ENCODE data around the gene TP53AIP1. TPM values are rescaled to one million over a fixed set of nuclear protein-coding genes. Genes with fewer than 3 reads are reported as not detected.

TP53AIP1 gene
- total and polyA plus RNA-seq, 7 experiments from 2014 or later, result not detected

DNA sequence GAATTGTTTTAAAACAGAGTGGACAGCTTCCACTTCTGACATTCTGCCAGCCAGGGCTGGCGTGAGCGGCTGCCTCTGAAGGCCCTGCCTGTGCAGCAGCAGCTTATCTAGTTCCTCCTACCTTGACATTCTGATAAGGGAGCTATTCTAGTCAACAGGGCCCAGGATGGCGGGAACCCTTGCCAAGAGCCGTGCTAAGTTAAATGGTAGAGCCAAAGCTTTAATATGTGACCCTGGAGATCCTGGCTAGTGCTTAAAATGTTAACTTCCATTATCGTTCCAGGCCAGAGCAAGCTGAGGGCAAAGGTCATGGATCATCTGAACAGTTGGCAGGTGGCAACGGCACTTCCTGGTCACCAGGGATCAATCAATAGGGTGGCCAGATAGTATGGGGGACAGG, 48.0 kb downstream of the TP53AIP1 start:
- H3K36me3 ChIP-seq (ENCODE audit: control insufficient read depth in 2 of 3, insufficient read depth in 3 of 3, low read length in 3 of 3), result no peaks in the 10 kb centered on the region
- no peak overlapping the region for H3K27ac ChIP-seq (ENCODE audit: low read depth, low read length)
- H3K9me3 ChIP-seq (ENCODE audit: control insufficient read depth in 2 of 3, low read length in 3 of 3), result no peaks in the 10 kb centered on the region
- intact Hi-C loops (cut with micrococcal nuclease), result no loop called here
- ATAC-seq (no peak), DNase-seq (no peak)
- no peak overlapping the region for H3K4me3 Mint-ChIP-seq
- H3K36me3 Mint-ChIP-seq, result peaks cover 0 to 4% (median 0%) of the 10 kb centered on the region in 5 donors
- H3K27me3 ChIP-seq (ENCODE audit: control insufficient read depth in 2 of 2, insufficient read depth in 2 of 2, low read length in 2 of 2), result peaks cover 3 to 7% of the 10 kb centered on the region in 2 donors
- no peak overlapping the region for H3K27ac Mint-ChIP-seq
- peaks cover 27 to 55% (median 28%) of the 10 kb centered on the region in 5 donors for H3K27me3 Mint-ChIP-seq
- peaks cover 4 to 16% (median 9%) of the 10 kb centered on the region in 7 donors for H3K4me1 Mint-ChIP-seq
- ChIA-PET POLR2A (no interaction called here), CTCF (interaction anchor here (1.4 to 2.0 kb wide), 2 partner anchors 9 to 62 kb away, joined by 3 to 8 read pairs; no protein-coding TSS in a partner anchor)
- H3K4me1 ChIP-seq (ENCODE audit: control insufficient read depth in 2 of 2, insufficient read depth in 2 of 2, low read length in 2 of 2), result no peaks in the 10 kb centered on the region
- peaks cover 0 to 3% (median 0%) of the 10 kb centered on the region in 11 donors for H3K9me3 Mint-ChIP-seq
- H3K4me3 ChIP-seq (ENCODE audit: low read length), result no peak overlapping the region

DNA sequence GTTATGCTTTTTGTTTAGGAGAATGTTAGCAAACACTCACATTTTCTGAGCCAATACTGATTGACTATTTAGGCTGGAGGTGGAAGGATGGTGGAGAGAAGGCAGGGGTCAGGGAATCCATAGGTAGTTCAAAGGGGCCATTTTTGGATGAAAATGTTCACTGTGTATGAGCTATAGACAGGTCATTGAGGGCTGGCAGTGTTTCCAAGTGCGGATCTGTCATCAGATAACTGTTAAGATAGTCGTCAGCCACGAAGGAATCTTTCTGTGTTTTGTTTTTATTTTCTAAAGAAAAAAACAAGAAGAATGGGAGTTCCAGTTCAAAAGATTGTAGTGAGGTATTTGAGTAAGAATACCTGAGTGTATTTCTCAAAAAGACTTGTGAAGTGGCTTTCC, 48.4 kb downstream of the TP53AIP1 start:
- H3K9me3 ChIP-seq (ENCODE audit: control insufficient read depth in 2 of 3, low read length in 3 of 3), result no peaks in the 10 kb centered on the region
- DNase-seq (no peak), ATAC-seq (no peak)
- no peak overlapping the region for H3K4me3 ChIP-seq (ENCODE audit: low read length)
- ChIA-PET POLR2A (interaction anchor here (0.7 kb wide), 1 partner anchor 174 kb away, joined by 3 read pairs; no protein-coding TSS in a partner anchor), CTCF (interaction anchor here (1.4 to 2.0 kb wide), 2 partner anchors 9 to 62 kb away, joined by 3 to 8 read pairs; no protein-coding TSS in a partner anchor)
- peaks cover 31 to 59% (median 32%) of the 10 kb centered on the region in 5 donors for H3K27me3 Mint-ChIP-seq
- no peak overlapping the region for H3K27ac ChIP-seq (ENCODE audit: low read depth, low read length)
- peaks cover 4 to 16% (median 9%) of the 10 kb centered on the region in 7 donors for H3K4me1 Mint-ChIP-seq
- no peaks in the 10 kb centered on the region for H3K36me3 ChIP-seq (ENCODE audit: control insufficient read depth in 2 of 3, insufficient read depth in 3 of 3, low read length in 3 of 3)
- H3K9me3 Mint-ChIP-seq, result peaks cover 0 to 3% (median 0%) of the 10 kb centered on the region in 11 donors
- no peaks in the 10 kb centered on the region for H3K4me1 ChIP-seq (ENCODE audit: control insufficient read depth in 2 of 2, insufficient read depth in 2 of 2, low read length in 2 of 2)
- peaks cover 0 to 4% (median 0%) of the 10 kb centered on the region in 5 donors for H3K36me3 Mint-ChIP-seq
- peaks cover 5 to 11% of the 10 kb centered on the region in 2 donors for H3K27me3 ChIP-seq (ENCODE audit: control insufficient read depth in 2 of 2, insufficient read depth in 2 of 2, low read length in 2 of 2)
- H3K4me3 Mint-ChIP-seq, result no peak overlapping the region
- H3K27ac Mint-ChIP-seq, result peak overlapping the region in 1 of 9 donors; percentile 62
- intact Hi-C loops (cut with micrococcal nuclease), result no loop called here

DNA sequence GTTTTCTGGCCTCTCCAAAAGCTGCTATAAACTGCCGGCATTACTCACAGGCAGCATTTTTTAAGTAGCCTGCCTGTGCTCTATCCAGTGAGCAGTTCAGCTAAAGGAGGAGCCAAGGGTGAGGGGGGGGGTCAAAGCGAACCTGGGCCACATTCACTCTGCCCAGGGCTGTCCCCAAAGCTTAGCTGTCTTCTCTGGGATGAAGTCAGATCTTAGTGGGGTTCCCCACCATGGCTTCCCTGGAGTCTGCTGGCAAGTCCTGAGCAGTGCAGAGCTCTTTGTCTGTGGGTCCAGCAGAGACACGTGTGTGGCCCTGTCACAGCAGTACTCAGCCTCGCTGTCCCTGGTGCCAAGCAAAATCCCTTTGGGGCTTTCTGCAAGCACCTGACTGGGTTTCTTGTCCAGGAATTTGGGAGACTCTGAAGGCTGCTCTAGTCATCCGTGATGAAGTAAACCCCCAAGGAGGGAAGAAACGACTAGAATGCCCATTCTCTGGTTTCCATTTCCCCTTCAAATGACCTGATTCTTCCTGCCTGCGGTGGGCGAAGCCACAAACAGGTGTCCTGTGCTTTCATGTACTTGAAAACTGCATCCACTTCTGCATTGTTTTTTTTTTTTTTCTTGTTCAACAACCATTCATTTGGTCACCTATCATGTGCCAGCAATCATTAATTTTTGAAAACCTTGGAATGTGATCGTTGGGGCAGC, 48.9 kb downstream of the TP53AIP1 start:
- H3K27me3 Mint-ChIP-seq, result peaks cover 35 to 60% (median 37%) of the 10 kb centered on the region in 5 donors
- peaks cover 0 to 3% (median 0%) of the 10 kb centered on the region in 11 donors for H3K9me3 Mint-ChIP-seq
- Histone ChIP-seq H3K27ac (ENCODE audit: low read depth, low read length) (no peak overlapping the region), H3K4me1 (ENCODE audit: control insufficient read depth in 2 of 2, insufficient read depth in 2 of 2, low read length in 2 of 2) (no peaks in the 10 kb centered on the region), H3K36me3 (ENCODE audit: control insufficient read depth in 2 of 3, insufficient read depth in 3 of 3, low read length in 3 of 3) (no peaks in the 10 kb centered on the region), H3K4me3 (ENCODE audit: low read length) (no peak overlapping the region), H3K9me3 (ENCODE audit: control insufficient read depth in 2 of 3, low read length in 3 of 3) (no peaks in the 10 kb centered on the region), H3K27me3 (ENCODE audit: control insufficient read depth in 2 of 2, insufficient read depth in 2 of 2, low read length in 2 of 2) (peaks cover 5 to 14% of the 10 kb centered on the region in 2 donors)
- H3K36me3 Mint-ChIP-seq, result peaks cover 0 to 4% (median 0%) of the 10 kb centered on the region in 5 donors
- ChIA-PET POLR2A (interaction anchor here (0.7 kb wide), 1 partner anchor 173 kb away, joined by 3 read pairs; no protein-coding TSS in a partner anchor), CTCF (interaction anchor here (2.0 kb wide), 1 partner anchor 8 kb away, joined by 8 read pairs; no protein-coding TSS in a partner anchor)
- H3K4me1 Mint-ChIP-seq, result peaks cover 4 to 16% (median 9%) of the 10 kb centered on the region in 7 donors
- DNase-seq (no peak), ATAC-seq (no peak)
- H3K27ac Mint-ChIP-seq, result no peak overlapping the region
- H3K4me3 Mint-ChIP-seq, result no peak overlapping the region
- intact Hi-C loops (cut with micrococcal nuclease), result no loop called here

DNA sequence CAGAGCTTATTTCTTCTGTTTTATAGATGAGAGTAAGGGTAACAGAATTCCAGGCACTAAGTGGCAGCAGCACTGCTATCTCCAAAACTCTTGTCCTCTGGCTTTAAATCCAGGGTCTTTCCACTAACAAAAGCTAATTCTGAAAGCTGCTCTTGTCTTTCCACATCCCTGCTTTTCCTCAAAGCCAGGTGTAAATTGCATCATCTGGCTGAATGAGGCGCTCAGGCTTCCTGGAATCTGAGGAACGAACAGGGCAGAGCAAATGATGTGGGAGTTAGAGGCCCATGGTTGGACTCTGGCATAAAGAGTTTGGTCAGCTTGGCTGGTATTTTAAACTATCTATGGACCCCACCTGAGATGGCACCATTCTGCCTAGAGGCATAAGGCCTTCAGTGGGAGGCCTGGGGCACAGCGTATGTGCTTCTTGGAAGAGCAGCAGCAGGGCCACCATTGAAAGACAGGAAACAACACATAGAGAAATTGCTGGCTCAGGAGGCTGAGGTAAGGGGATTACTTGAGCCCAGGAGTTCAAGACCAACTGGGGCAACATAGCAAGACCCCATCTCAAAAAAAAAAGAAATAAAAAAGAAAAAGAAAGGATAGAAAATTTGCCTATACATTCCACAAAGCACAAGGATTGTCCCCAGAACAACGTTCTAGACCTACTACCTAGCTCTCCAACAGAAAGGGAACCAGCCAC, 49.7 kb downstream of the TP53AIP1 start:
- peaks cover 0 to 4% (median 0%) of the 10 kb centered on the region in 5 donors for H3K36me3 Mint-ChIP-seq
- H3K4me3 Mint-ChIP-seq, result no peak overlapping the region
- CTCF ChIA-PET, result interaction anchor here (1.6 to 2.0 kb wide), 3 partner anchors 7 to 735 kb away, joined by 6 to 8 read pairs (median 6); no protein-coding TSS in a partner anchor
- DNase-seq (no peak), ATAC-seq (no peak)
- H3K27me3 Mint-ChIP-seq, result peaks cover 42 to 61% (median 45%) of the 10 kb centered on the region in 5 donors
- POLR2A ChIA-PET, result interaction anchor here (0.8 kb wide), 1 partner anchor 720 kb away, joined by 5 read pairs; no protein-coding TSS in a partner anchor
- H3K27ac Mint-ChIP-seq, result peak overlapping the region in 1 of 9 donors; percentile 42
- H3K9me3 ChIP-seq (ENCODE audit: control insufficient read depth in 2 of 3, low read length in 3 of 3), result no peaks in the 10 kb centered on the region
- peaks cover 4 to 16% (median 9%) of the 10 kb centered on the region in 7 donors for H3K4me1 Mint-ChIP-seq
- H3K27ac ChIP-seq (ENCODE audit: low read depth, low read length), result no peak overlapping the region
- intact Hi-C loops (cut with micrococcal nuclease), result no loop called here
- peaks cover 0 to 3% (median 0%) of the 10 kb centered on the region in 11 donors for H3K9me3 Mint-ChIP-seq
- H3K4me1 ChIP-seq (ENCODE audit: control insufficient read depth in 2 of 2, insufficient read depth in 2 of 2, low read length in 2 of 2), result no peaks in the 10 kb centered on the region
- no peaks in the 10 kb centered on the region for H3K36me3 ChIP-seq (ENCODE audit: control insufficient read depth in 2 of 3, insufficient read depth in 3 of 3, low read length in 3 of 3)
- H3K4me3 ChIP-seq (ENCODE audit: low read length), result no peak overlapping the region
- H3K27me3 ChIP-seq (ENCODE audit: control insufficient read depth in 2 of 2, insufficient read depth in 2 of 2, low read length in 2 of 2), result peaks cover 5 to 15% of the 10 kb centered on the region in 2 donors

DNA sequence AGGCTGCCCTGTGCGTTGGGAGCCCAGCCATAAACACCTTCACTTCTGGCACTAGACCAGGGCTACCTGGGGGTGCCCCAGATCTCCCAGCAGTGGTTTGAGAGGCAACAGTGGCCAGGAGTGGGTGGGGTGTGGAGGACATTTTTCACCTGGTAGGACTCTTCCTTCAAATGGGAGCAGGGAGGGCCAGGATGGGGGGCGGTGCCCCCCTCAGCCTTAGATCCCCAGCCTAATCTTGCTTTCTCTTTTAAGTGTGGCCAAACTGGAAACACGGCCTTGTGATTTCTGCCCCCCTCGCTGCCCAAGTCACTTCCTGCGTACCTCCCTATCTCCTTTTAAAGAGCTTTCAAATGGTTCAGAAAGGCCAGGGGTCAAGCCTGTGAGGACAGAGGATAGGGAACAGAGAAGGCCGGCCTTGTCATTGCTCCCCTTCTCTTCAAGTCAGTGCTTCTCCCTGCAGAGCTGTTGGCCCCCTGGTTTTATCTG, 50.7 kb downstream of the TP53AIP1 start:
- no peaks in the 10 kb centered on the region for H3K9me3 ChIP-seq (ENCODE audit: control insufficient read depth in 2 of 3, low read length in 3 of 3)
- Mint-ChIP-seq H3K4me1 (peaks cover 5 to 17% (median 9%) of the 10 kb centered on the region in 7 donors), H3K36me3 (peaks cover 0 to 4% (median 0%) of the 10 kb centered on the region in 5 donors), H3K4me3 (peak overlapping the region in 6 of 10 donors; percentile 49 to 90 (median 76)), H3K27me3 (peaks cover 48 to 62% (median 55%) of the 10 kb centered on the region in 5 donors), H3K27ac (no peak overlapping the region), H3K9me3 (peaks cover 0 to 3% (median 0%) of the 10 kb centered on the region in 11 donors)
- ATAC-seq (no peak), DNase-seq (no peak)
- H3K27me3 ChIP-seq (ENCODE audit: control insufficient read depth in 2 of 2, insufficient read depth in 2 of 2, low read length in 2 of 2), result peaks cover 5 to 15% of the 10 kb centered on the region in 2 donors
- no peak overlapping the region for H3K27ac ChIP-seq (ENCODE audit: low read depth, low read length)
- ChIA-PET POLR2A (interaction anchor here (1.5 kb wide), 1 partner anchor 12 kb away, joined by 3 read pairs; no protein-coding TSS in a partner anchor), CTCF (interaction anchor here (1.6 to 1.7 kb wide), 2 partner anchors 15 to 734 kb away, joined by 6 read pairs; no protein-coding TSS in a partner anchor)
- no peaks in the 10 kb centered on the region for H3K4me1 ChIP-seq (ENCODE audit: control insufficient read depth in 2 of 2, insufficient read depth in 2 of 2, low read length in 2 of 2)
- intact Hi-C loops (cut with micrococcal nuclease), result no loop called here
- no peaks in the 10 kb centered on the region for H3K36me3 ChIP-seq (ENCODE audit: control insufficient read depth in 2 of 3, insufficient read depth in 3 of 3, low read length in 3 of 3)
- H3K4me3 ChIP-seq (ENCODE audit: low read length), result no peak overlapping the region

All from naive thymus-derived CD4-positive, alpha-beta T cell (primary cell).